GM21619 (cell line): ENCODE measurements around the gene AP2S1.
"Not testable (repeated sequence)": the region's sequence is repeated elsewhere in the genome, so short reads cannot be mapped to it uniquely, and the experiment has no call there.

ENCODE experiments used
- ATAC-seq: cut with Tn5 transposase; IDR thresholded peaks from one replicate; pipeline ENCODE4 v1.9.1; 2021; ENCODE audit not compliant: unreplicated experiment

Gene AP2S1

DNA sequence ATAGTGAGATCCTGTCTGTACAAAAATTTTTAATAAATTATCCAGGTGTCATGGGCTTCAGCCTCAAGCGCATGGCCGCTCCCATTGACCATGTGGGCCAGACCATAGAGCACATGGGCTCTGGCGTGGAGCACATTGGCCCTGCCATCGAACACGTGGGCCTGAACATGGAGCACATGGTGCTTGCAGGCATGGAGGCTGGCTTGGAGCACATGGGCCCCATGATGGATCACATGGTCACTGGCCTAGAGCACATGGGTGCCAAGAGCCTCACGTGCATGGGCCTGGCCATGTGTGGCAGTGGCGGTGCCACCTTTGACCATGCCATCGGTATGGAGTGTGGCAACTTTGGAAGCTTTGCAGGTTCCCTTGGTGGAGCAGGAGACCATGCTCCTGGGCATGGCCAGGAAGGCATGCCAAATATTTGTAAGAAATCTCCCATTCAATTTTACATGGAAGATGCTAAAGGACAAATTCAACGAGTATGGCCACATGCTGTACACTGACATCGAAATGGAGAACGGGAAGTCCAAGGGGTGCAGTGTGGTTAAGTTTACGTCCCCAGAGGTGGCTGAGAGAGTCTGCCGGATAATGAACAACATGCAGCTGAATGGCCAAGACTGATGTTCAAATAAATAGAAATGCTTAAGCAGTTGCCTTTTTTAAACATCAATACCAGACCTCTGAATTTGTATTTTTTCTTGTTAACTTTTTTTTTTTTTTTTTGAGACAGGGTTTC, 40.9 kb downstream of the AP2S1 start:
- no peak for ATAC-seq

DNA sequence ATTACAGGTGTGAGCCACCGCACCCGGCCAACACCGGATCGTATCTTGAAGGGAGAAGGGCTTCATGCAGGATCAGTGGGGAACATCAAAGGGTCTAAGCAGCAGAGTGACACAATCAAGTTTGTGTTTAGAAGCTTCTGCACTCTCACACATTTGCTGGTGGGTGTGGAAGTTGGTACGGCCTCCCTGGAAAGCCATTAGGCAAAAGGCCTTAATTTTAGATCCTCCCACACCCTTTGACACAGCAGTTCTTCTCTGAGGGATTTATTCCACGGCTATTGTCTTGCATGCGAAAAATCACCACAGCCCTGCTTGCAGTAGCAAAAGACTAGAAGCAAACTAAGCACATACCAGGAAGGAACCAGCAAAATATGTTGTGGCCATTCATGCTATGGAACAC, 44.0 kb downstream of the AP2S1 start:
- ATAC-seq = no peak

DNA sequence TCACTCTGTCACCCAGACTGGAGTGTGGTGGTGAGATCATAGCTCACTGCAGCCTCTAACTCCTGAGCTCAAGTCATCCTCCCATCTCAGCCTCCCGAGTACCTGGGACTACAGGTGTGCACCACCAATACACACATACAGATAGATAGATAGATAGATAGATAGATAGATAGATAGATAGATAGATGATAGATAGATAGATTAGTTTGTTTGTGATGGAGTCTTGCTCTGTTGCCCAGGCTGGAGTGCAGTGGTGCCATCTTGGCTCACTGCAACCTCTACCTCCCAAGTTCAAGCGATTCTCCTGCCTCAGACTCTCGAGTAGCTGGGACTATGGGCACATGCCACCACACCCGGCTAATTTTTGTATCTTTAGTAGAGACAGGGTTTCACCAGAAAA, 46.2 kb downstream of the AP2S1 start:
- not testable (repeated sequence) for ATAC-seq

DNA sequence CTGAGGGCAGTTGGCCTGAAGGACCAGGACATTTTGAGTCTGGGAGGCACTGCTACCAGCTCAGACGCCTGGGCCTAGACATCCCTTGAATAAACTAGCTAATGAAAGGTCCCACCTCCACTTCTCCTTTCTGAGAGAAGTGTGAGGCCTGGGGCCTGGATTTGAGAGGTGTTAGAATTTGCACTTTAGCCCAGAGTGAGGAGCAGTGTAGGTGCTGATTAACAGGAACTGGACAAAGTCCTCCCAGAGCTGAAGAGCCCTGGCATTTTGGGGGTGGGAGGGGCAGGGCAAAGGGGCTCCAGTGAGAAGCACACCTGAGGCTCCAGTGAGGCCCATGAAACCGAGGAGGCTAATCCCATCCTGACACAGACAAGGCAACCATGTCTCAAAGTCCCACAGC, 47.1 kb downstream of the AP2S1 start:
- no peak for ATAC-seq

DNA sequence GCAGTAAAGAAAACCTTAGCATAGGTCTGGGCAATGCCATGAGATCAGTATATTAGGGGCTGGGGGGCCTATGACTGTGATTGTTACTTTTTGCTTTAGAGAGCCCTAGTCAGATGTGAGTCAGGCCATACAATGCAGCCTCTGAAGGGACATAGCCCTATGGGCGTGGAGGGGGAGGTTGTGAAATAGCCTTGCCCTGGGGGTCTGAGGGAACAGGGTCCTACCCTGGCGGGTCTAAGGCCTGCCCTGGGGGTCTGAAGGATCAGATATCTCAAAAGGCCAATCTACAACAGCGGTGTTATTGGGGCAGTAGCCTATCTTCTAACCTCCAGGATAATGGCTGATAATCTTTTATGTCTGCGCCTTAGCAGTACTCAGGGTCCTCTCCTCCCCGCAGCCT, 48.5 kb downstream of the AP2S1 start:
- ATAC-seq = no peak

DNA sequence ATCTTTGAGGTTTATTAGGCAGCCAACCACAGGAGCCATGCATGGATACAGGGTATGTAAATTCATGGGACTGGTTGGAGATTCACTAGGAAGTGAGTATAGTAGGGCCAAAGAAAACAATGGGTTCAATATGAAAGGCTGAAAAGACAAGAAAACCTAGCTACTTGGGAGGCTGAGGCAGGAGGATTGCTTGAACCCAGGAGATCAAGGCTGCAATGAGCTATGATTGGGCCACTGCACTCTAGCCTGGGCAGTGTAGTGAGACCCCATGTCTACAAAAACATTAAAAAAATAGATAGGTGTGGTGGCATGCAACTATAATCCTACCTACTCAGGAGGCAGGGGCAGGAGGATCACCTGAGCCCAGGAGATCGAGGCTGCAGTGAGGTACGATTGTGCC, 51.9 kb downstream of the AP2S1 start:
- ATAC-seq = no peak

DNA sequence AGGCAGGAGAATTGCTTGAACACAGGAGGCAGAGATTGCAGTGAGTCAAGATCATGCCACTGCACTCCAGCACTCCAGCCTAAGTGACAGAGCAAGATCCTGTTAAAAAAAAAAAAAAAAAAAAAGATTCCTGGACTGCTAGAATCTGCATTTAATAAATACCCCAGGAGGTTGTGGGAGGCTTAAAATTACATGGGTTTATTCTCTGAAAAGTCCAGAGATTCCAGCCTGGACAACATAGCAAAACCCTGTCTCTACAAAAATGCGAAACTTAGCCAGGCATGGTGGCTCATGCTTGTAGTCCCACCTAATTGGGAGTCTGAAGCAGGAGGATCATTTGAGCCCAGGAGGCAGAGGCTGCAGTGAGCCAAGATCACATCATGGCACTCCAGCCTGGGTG, 52.8 kb downstream of the AP2S1 start:
- ATAC-seq = no peak

DNA sequence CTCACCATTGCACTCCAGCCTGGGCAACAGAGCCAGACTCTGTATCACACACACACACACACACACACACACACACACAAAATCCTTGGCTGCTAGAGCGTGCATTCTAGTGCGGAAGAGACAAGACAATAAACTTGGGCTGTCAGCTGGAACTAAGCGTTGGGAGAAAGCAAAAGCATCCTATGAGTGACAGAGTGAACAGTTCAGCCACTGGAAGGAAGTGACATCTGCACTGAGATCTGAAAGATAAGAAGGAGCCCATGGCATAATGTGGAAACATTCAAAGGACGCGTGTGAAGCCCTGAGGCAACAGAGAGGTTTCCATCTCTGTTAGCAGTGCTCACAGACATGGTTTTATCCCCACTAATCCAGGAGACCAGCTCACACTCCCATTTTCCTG, 58.7 kb downstream of the AP2S1 start:
- no peak for ATAC-seq

DNA sequence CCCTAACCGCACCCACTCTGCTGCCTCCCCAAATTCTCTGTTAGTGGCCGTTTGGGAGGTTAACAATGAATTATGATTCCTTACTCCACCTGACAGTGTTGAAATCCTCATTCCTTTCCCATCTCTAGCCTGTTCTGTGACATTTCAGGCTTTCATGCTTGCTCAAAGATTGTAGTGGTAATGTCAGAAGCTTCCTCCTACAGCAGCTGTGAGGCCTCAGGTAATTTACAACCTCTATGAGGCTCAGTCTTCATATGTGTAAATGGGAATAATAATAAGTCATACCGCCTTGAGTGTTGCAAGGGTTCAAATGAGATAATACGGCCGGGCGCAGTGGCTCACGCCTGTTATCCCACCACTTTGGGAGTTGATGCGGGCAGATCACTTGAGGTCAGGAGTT, 61.3 kb downstream of the AP2S1 start:
- ATAC-seq = no peak

DNA sequence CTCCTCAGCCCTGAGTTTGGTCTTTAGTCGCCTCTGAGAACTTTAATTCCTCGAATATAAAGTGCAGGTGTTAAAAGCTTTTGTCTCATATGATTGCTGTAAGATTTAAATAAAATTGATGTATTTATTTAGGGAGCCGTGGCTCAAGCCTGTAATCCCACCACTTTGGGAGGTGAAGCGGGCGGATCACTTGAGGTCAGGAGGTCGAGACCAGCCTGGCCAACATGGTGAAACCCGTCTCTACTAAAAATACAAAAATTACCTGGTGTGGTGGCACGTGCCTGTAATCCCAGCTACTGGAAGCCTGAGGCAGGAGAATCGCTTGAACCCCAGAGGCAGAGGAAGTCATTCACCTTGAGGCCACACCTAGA, 61.7 kb downstream of the AP2S1 start:
- ATAC-seq = no peak

DNA sequence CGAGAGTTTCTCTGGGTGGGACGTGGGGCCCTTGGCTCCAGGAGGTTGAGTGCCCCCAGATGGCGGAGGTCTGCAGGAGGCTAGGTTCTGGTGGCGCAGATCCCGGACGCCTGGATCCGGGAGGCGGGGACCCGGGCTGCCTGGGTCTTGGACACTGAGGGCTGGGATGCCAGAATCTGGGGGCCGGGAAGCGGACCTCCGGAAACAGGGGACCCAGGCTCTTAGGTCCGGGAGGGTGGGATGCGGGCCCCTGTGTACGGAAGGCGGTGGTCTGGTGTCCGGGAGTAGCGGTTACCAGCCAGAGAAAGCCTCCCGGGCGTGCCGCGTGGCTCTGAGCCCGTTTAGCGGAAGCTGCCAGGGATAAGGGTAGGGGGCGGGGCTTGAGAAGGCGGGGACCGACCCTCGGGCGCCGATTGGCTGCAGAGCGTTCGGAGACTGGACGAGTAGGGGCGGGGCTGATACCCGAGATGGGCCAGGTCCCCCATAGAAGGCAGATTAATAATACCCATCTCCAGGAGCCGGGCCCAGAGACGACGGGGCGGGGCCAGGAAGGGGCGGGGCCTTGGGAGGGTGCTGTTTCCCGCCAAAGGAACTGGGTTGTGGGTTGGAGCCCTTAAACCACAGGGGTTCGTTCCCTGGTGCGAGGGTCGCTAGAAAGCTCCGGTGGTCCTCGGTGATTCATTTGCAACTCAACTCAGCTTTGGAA, 62.2 kb downstream of the AP2S1 start, which contains the start of gene SLC1A5:
TSS of gene SLC1A5 (minus strand) at position 333 of the 706 bp plus-strand sequence. CDS start 629 bp downstream, outside the sequence.
- peak; percentile 44 for ATAC-seq
